Muscle layer of colon (tissue), 2 donors: Measurements from ENCODE around the gene POC1A.
"Not testable (repeated sequence)": the region's sequence is repeated elsewhere in the genome, so short reads cannot be mapped to it uniquely, and the experiment has no call there.

ENCODE experiments used
- H3K27ac ChIP-seq: one replicate; pipeline ENCODE4 v1.7.0; 2013; ENCODE audit warnings: low read depth, mild to moderate bottlenecking, low read length, moderate library complexity
- H3K27me3 ChIP-seq, 2 donors: one replicate each; pipeline ENCODE4 v1.7.0; 2013; ENCODE audit warnings: low read length in 2 of 2, mild to moderate bottlenecking in 2 of 2; ENCODE audit not compliant: insufficient read depth in 2 of 2, control insufficient read depth in 1 of 2
- H3K36me3 ChIP-seq: one replicate; pipeline ENCODE4 v1.7.0; 2013; ENCODE audit warnings: mild to moderate bottlenecking, low read length; ENCODE audit not compliant: insufficient read depth
- H3K4me1 ChIP-seq: one replicate; pipeline ENCODE4 v1.7.0; 2013; ENCODE audit warnings: mild to moderate bottlenecking, low read length; ENCODE audit not compliant: insufficient read depth
- H3K4me3 ChIP-seq, 2 donors: one replicate each; pipeline ENCODE4 v1.7.0; 2013; ENCODE audit warnings: low read length in 2 of 2, low read depth in 1 of 2, mild to moderate bottlenecking in 1 of 2, moderate library complexity in 1 of 2
- H3K9ac ChIP-seq: one replicate; pipeline ENCODE4 v1.7.0; 2013; ENCODE audit warnings: low read length
- H3K9me3 ChIP-seq: one replicate; pipeline ENCODE4 v1.7.0; 2013; ENCODE audit warnings: mild to moderate bottlenecking, low read length
- donor health status: abdominal sarcoma.
- donor health status: Adenocarcinoma of cecum.

The POC1A gene

GRCh38 chr3:52182196-52182595, 28.0 kb upstream of the POC1A start:
- Histone ChIP-seq H3K27me3 (no peaks in the 10 kb centered on the region), H3K4me3 (no peak overlapping the region), H3K36me3 (no peaks in the 10 kb centered on the region), H3K9me3 (no peaks in the 10 kb centered on the region), H3K4me1 (no peaks in the 10 kb centered on the region), H3K27ac (no peak overlapping the region), H3K9ac (no peak overlapping the region)

GRCh38 chr3:52181543-52181942, 27.3 kb upstream of the POC1A start:
- no peak overlapping the region for H3K9ac ChIP-seq
- no peaks in the 10 kb centered on the region for H3K27me3 ChIP-seq
- H3K4me3 ChIP-seq: no peak overlapping the region
- no peaks in the 10 kb centered on the region for H3K4me1 ChIP-seq
- H3K27ac ChIP-seq: no peak overlapping the region
- H3K9me3 ChIP-seq: no peaks in the 10 kb centered on the region
- H3K36me3 ChIP-seq: no peaks in the 10 kb centered on the region

GRCh38 chr3:52178537-52178936, 24.3 kb upstream of the POC1A start:
- no peaks in the 10 kb centered on the region for H3K27me3 ChIP-seq
- no peak overlapping the region for H3K27ac ChIP-seq
- no peaks in the 10 kb centered on the region for H3K4me1 ChIP-seq
- H3K9me3 ChIP-seq: no peaks in the 10 kb centered on the region
- no peak overlapping the region for H3K4me3 ChIP-seq
- H3K36me3 ChIP-seq: no peaks in the 10 kb centered on the region
- no peak overlapping the region for H3K9ac ChIP-seq

GRCh38 chr3:52178126-52178525, 23.9 kb upstream of the POC1A start:
- H3K36me3 ChIP-seq, H3K27me3 ChIP-seq, H3K9ac ChIP-seq, H3K4me1 ChIP-seq, H3K27ac ChIP-seq, H3K4me3 ChIP-seq, H3K9me3 ChIP-seq: not testable (repeated sequence)

- Histone ChIP-seq H3K27ac (no peak overlapping the region), H3K4me1 (no peaks in the 10 kb centered on the region), H3K9me3 (no peaks in the 10 kb centered on the region), H3K27me3 (no peaks in the 10 kb centered on the region), H3K36me3 (no peaks in the 10 kb centered on the region), H3K9ac (no peak overlapping the region), H3K4me3 (no peak overlapping the region)
Measured at GRCh38 chr3:52177701-52178042, 23.4 kb upstream of the POC1A start.

- H3K27ac ChIP-seq: no peak overlapping the region
- H3K27me3 ChIP-seq: no peaks in the 10 kb centered on the region
- H3K4me3 ChIP-seq: no peak overlapping the region
- H3K9me3 ChIP-seq: no peaks in the 10 kb centered on the region
- H3K9ac ChIP-seq: no peak overlapping the region
- H3K36me3 ChIP-seq: no peaks in the 10 kb centered on the region
- H3K4me1 ChIP-seq: no peaks in the 10 kb centered on the region
Measured at GRCh38 chr3:52176951-52177700, 22.9 kb upstream of the POC1A start.

- Histone ChIP-seq H3K4me3 (no peak overlapping the region), H3K9me3 (no peaks in the 10 kb centered on the region), H3K27ac (no peak overlapping the region)
Measured at GRCh38 chr3:52176180-52176752, 22.0 kb upstream of the POC1A start.

GRCh38 chr3:52175416-52176179, 21.4 kb upstream of the POC1A start:
- Histone ChIP-seq H3K4me3 (no peak overlapping the region), H3K27ac (no peak overlapping the region), H3K36me3 (no peaks in the 10 kb centered on the region), H3K9ac (no peak overlapping the region), H3K4me1 (no peaks in the 10 kb centered on the region), H3K27me3 (no peaks in the 10 kb centered on the region), H3K9me3 (no peaks in the 10 kb centered on the region)

More at GRCh38 chr3:52176180-52176752, 22.0 kb upstream of the POC1A start:
- Histone ChIP-seq H3K27me3 (no peaks in the 10 kb centered on the region), H3K9ac (no peak overlapping the region), H3K4me1 (no peaks in the 10 kb centered on the region), H3K36me3 (no peaks in the 10 kb centered on the region)

GRCh38 chr3:52174896-52175295, 20.7 kb upstream of the POC1A start:
- no peak overlapping the region for H3K4me3 ChIP-seq
- H3K4me1 ChIP-seq: no peaks in the 10 kb centered on the region
- H3K27me3 ChIP-seq: no peaks in the 10 kb centered on the region
- H3K27ac ChIP-seq: no peak overlapping the region
- no peak overlapping the region for H3K9ac ChIP-seq
- H3K9me3 ChIP-seq: no peaks in the 10 kb centered on the region
- no peaks in the 10 kb centered on the region for H3K36me3 ChIP-seq

- Histone ChIP-seq H3K27ac (no peak overlapping the region), H3K36me3 (no peaks in the 10 kb centered on the region), H3K27me3 (no peaks in the 10 kb centered on the region), H3K9me3 (no peaks in the 10 kb centered on the region), H3K9ac (no peak overlapping the region), H3K4me1 (no peaks in the 10 kb centered on the region), H3K4me3 (no peak overlapping the region)
Measured at GRCh38 chr3:52173101-52173500, 18.9 kb upstream of the POC1A start.

- H3K27ac ChIP-seq: no peak overlapping the region
- H3K27me3 ChIP-seq: no peaks in the 10 kb centered on the region
- H3K9ac ChIP-seq: no peak overlapping the region
- H3K4me1 ChIP-seq: no peaks in the 10 kb centered on the region
- no peak overlapping the region for H3K4me3 ChIP-seq
- no peaks in the 10 kb centered on the region for H3K36me3 ChIP-seq
- no peaks in the 10 kb centered on the region for H3K9me3 ChIP-seq
Measured at GRCh38 chr3:52172262-52172757, 18.1 kb upstream of the POC1A start.
